ENCODE data around the gene TTC22. TPM values are rescaled to one million over a fixed set of nuclear protein-coding genes. Genes with fewer than 3 reads are reported as not detected.

The TTC22 gene
- total and polyA plus RNA-seq, 7 experiments from 2014 or later: 2.0 to 16.6 (median 7.3) TPM

- Histone ChIP-seq H3K36me3 (ENCODE audit: control insufficient read depth in 2 of 3, insufficient read depth in 3 of 3, low read length in 3 of 3) (peaks cover 0 to 3% (median 0%) of the 10 kb centered on the region in 3 experiments), H3K27me3 (ENCODE audit: control insufficient read depth in 2 of 2, insufficient read depth in 2 of 2, low read length in 2 of 2) (no peaks in the 10 kb centered on the region), H3K9me3 (ENCODE audit: control insufficient read depth in 2 of 3, low read length in 3 of 3) (no peaks in the 10 kb centered on the region), H3K4me3 (ENCODE audit: low read length) (no peak overlapping the region), H3K27ac (ENCODE audit: low read depth, low read length) (no peak overlapping the region), H3K4me1 (ENCODE audit: control insufficient read depth in 2 of 2, insufficient read depth in 2 of 2, low read length in 2 of 2) (no peaks in the 10 kb centered on the region)
- Mint-ChIP-seq H3K27me3 (no peaks in the 10 kb centered on the region), H3K4me3 (no peak overlapping the region), H3K36me3 (no peaks in the 10 kb centered on the region), H3K9me3 (no peaks in the 10 kb centered on the region), H3K4me1 (no peaks in the 10 kb centered on the region), H3K27ac (no peak overlapping the region)
- intact Hi-C loops (cut with micrococcal nuclease): no loop called here
- CTCF ChIA-PET: no interaction called here
- DNase-seq (no peak), ATAC-seq (no peak)
- POLR2A ChIA-PET: interaction anchor here (0.6 kb wide), 1 partner anchor 679 kb away, joined by 3 read pairs; no protein-coding TSS in a partner anchor
Measured at GRCh38 chr1:54750596-54750995, 50.5 kb downstream of the TTC22 start.

- ChIA-PET POLR2A (no interaction called here), CTCF (no interaction called here)
- Mint-ChIP-seq H3K4me3 (no peak overlapping the region), H3K36me3 (peaks cover 0 to 8% (median 1%) of the 10 kb centered on the region in 5 donors), H3K4me1 (no peaks in the 10 kb centered on the region), H3K27me3 (no peaks in the 10 kb centered on the region), H3K27ac (no peak overlapping the region), H3K9me3 (no peaks in the 10 kb centered on the region)
- H3K36me3 ChIP-seq (ENCODE audit: control insufficient read depth in 2 of 3, insufficient read depth in 3 of 3, low read length in 3 of 3): peaks cover 0 to 9% (median 0%) of the 10 kb centered on the region in 3 experiments
- no peaks in the 10 kb centered on the region for H3K9me3 ChIP-seq (ENCODE audit: control insufficient read depth in 2 of 3, low read length in 3 of 3)
- no peaks in the 10 kb centered on the region for H3K27me3 ChIP-seq (ENCODE audit: control insufficient read depth in 2 of 2, insufficient read depth in 2 of 2, low read length in 2 of 2)
- H3K27ac ChIP-seq (ENCODE audit: low read depth, low read length): no peak overlapping the region
- ATAC-seq (no peak), DNase-seq (no peak)
- intact Hi-C loops (cut with micrococcal nuclease): no loop called here
- H3K4me1 ChIP-seq (ENCODE audit: control insufficient read depth in 2 of 2, insufficient read depth in 2 of 2, low read length in 2 of 2): no peaks in the 10 kb centered on the region
- H3K4me3 ChIP-seq (ENCODE audit: low read length): no peak overlapping the region
Measured at GRCh38 chr1:54748094-54748835, 52.9 kb downstream of the TTC22 start.

GRCh38 chr1:54745864-54746263 is 55.3 kb downstream of the TTC22 start:
- Mint-ChIP-seq H3K27me3 (no peaks in the 10 kb centered on the region), H3K27ac (no peak overlapping the region), H3K4me3 (no peak overlapping the region), H3K9me3 (no peaks in the 10 kb centered on the region), H3K36me3 (peaks cover 0 to 23% (median 5%) of the 10 kb centered on the region in 5 donors), H3K4me1 (no peaks in the 10 kb centered on the region)
- Histone ChIP-seq H3K4me1 (ENCODE audit: control insufficient read depth in 2 of 2, insufficient read depth in 2 of 2, low read length in 2 of 2) (no peaks in the 10 kb centered on the region), H3K36me3 (ENCODE audit: control insufficient read depth in 2 of 3, insufficient read depth in 3 of 3, low read length in 3 of 3) (peaks cover 0 to 33% (median 0%) of the 10 kb centered on the region in 3 experiments), H3K4me3 (ENCODE audit: low read length) (no peak overlapping the region), H3K27ac (ENCODE audit: low read depth, low read length) (no peak overlapping the region), H3K9me3 (ENCODE audit: control insufficient read depth in 2 of 3, low read length in 3 of 3) (no peaks in the 10 kb centered on the region), H3K27me3 (ENCODE audit: control insufficient read depth in 2 of 2, insufficient read depth in 2 of 2, low read length in 2 of 2) (no peaks in the 10 kb centered on the region)
- ATAC-seq (no peak), DNase-seq (no peak)
- ChIA-PET CTCF (no interaction called here), POLR2A (no interaction called here)
- intact Hi-C loops (cut with micrococcal nuclease): no loop called here

GRCh38 chr1:54745274-54745673 is 55.8 kb downstream of the TTC22 start:
- ATAC-seq (no peak), DNase-seq (no peak)
- CTCF ChIA-PET: no interaction called here
- H3K36me3 ChIP-seq (ENCODE audit: control insufficient read depth in 2 of 3, insufficient read depth in 3 of 3, low read length in 3 of 3): peaks cover 0 to 39% (median under 1%) of the 10 kb centered on the region in 3 experiments
- peaks cover under 1 to 23% (median 5%) of the 10 kb centered on the region in 5 donors for H3K36me3 Mint-ChIP-seq
- H3K4me1 Mint-ChIP-seq: no peaks in the 10 kb centered on the region
- no peaks in the 10 kb centered on the region for H3K27me3 Mint-ChIP-seq
- no peaks in the 10 kb centered on the region for H3K9me3 Mint-ChIP-seq
- no peak overlapping the region for H3K4me3 Mint-ChIP-seq
- no peak overlapping the region for H3K4me3 ChIP-seq (ENCODE audit: low read length)
- H3K4me1 ChIP-seq (ENCODE audit: control insufficient read depth in 2 of 2, insufficient read depth in 2 of 2, low read length in 2 of 2): no peaks in the 10 kb centered on the region
- no peaks in the 10 kb centered on the region for H3K9me3 ChIP-seq (ENCODE audit: control insufficient read depth in 2 of 3, low read length in 3 of 3)
- POLR2A ChIA-PET: no interaction called here
- no peaks in the 10 kb centered on the region for H3K27me3 ChIP-seq (ENCODE audit: control insufficient read depth in 2 of 2, insufficient read depth in 2 of 2, low read length in 2 of 2)
- intact Hi-C loops (cut with micrococcal nuclease): no loop called here
- H3K27ac Mint-ChIP-seq: peak overlapping the region in 2 of 9 donors; percentile 48 to 55
- H3K27ac ChIP-seq (ENCODE audit: low read depth, low read length): no peak overlapping the region

- H3K4me3 ChIP-seq (ENCODE audit: low read length): no peak overlapping the region
- Mint-ChIP-seq H3K9me3 (no peaks in the 10 kb centered on the region), H3K4me1 (no peaks in the 10 kb centered on the region), H3K27me3 (no peaks in the 10 kb centered on the region), H3K27ac (no peak overlapping the region), H3K4me3 (no peak overlapping the region), H3K36me3 (peaks cover 1 to 28% (median 10%) of the 10 kb centered on the region in 5 donors)
- no peak overlapping the region for H3K27ac ChIP-seq (ENCODE audit: low read depth, low read length)
- peaks cover 3 to 45% (median 5%) of the 10 kb centered on the region in 3 experiments for H3K36me3 ChIP-seq (ENCODE audit: control insufficient read depth in 2 of 3, insufficient read depth in 3 of 3, low read length in 3 of 3)
- intact Hi-C loops (cut with micrococcal nuclease): no loop called here
- no peaks in the 10 kb centered on the region for H3K4me1 ChIP-seq (ENCODE audit: control insufficient read depth in 2 of 2, insufficient read depth in 2 of 2, low read length in 2 of 2)
- no peaks in the 10 kb centered on the region for H3K27me3 ChIP-seq (ENCODE audit: control insufficient read depth in 2 of 2, insufficient read depth in 2 of 2, low read length in 2 of 2)
- CTCF ChIA-PET: no interaction called here
- no peak for DNase-seq
- H3K9me3 ChIP-seq (ENCODE audit: control insufficient read depth in 2 of 3, low read length in 3 of 3): no peaks in the 10 kb centered on the region
- no peak for ATAC-seq
- POLR2A ChIA-PET: no interaction called here
Measured at GRCh38 chr1:54744696-54745095, 56.4 kb downstream of the TTC22 start.

- DNase-seq (no peak), ATAC-seq (no peak)
- Histone ChIP-seq H3K9me3 (ENCODE audit: control insufficient read depth in 2 of 3, low read length in 3 of 3) (no peaks in the 10 kb centered on the region), H3K27ac (ENCODE audit: low read depth, low read length) (no peak overlapping the region), H3K27me3 (ENCODE audit: control insufficient read depth in 2 of 2, insufficient read depth in 2 of 2, low read length in 2 of 2) (no peaks in the 10 kb centered on the region), H3K36me3 (ENCODE audit: control insufficient read depth in 2 of 3, insufficient read depth in 3 of 3, low read length in 3 of 3) (peaks cover 3 to 56% (median 5%) of the 10 kb centered on the region in 3 experiments), H3K4me1 (ENCODE audit: control insufficient read depth in 2 of 2, insufficient read depth in 2 of 2, low read length in 2 of 2) (no peaks in the 10 kb centered on the region), H3K4me3 (ENCODE audit: low read length) (no peak overlapping the region)
- Mint-ChIP-seq H3K27me3 (no peaks in the 10 kb centered on the region), H3K4me1 (no peaks in the 10 kb centered on the region), H3K36me3 (peaks cover 6 to 33% (median 10%) of the 10 kb centered on the region in 5 donors), H3K9me3 (no peaks in the 10 kb centered on the region), H3K27ac (peak overlapping the region in 2 of 9 donors; percentile 10 to 42), H3K4me3 (no peak overlapping the region)
- ChIA-PET CTCF (no interaction called here), POLR2A (no interaction called here)
- intact Hi-C loops (cut with micrococcal nuclease): no loop called here
Measured at GRCh38 chr1:54743416-54744226, 57.5 kb downstream of the TTC22 start.
